Psoas muscle (tissue), 8 donors: Measurements from ENCODE around the gene POLR1D. TPM values are rescaled to one million over a fixed set of nuclear protein-coding genes. Genes with fewer than 3 reads are reported as not detected.

Experiments used
- ATAC-seq, 4 donors: fragments of 200-7000 bp; cut with Tn5 transposase; one replicate each; pipeline ENCODE4 v1.9.1; 2020; ENCODE audit warnings: moderate library complexity in 3 of 4, mild to moderate bottlenecking in 2 of 4
- DNase-seq, 2 donors: peaks; one replicate each; pipeline ENCODE4 v3.0.0-alpha.2; 2020
- H3K27ac ChIP-seq: fragments of 200-600 bp; one replicate; pipeline ENCODE4 v1.8.0; 2022
- H3K27me3 ChIP-seq, 3 donors: fragments of 200-600 bp in 1 of 3; one replicate each; pipeline versions ENCODE4 v1.6.1 to v1.8.0; 2013 to 2022; ENCODE audit warnings: low read length in 2 of 3, mild to moderate bottlenecking in 2 of 3, moderate library complexity in 1 of 3; ENCODE audit not compliant: insufficient read depth in 3 of 3
- H3K36me3 ChIP-seq, 2 donors: fragments of 200-600 bp in 1 of 2; one replicate each; pipeline versions ENCODE4 v1.6.1 to v1.8.0; 2013 to 2022; ENCODE audit warnings: low read depth in 1 of 2, mild to moderate bottlenecking in 1 of 2, moderate library complexity in 1 of 2; ENCODE audit not compliant: insufficient read depth in 1 of 2
- H3K4me1 ChIP-seq: fragments of 200-600 bp; one replicate; pipeline ENCODE4 v1.8.0; 2022
- H3K4me3 ChIP-seq: fragments of 200-600 bp; one replicate; pipeline ENCODE4 v1.8.0; 2022; ENCODE audit warnings: mild to moderate bottlenecking
- H3K9me3 ChIP-seq: fragments of 200-600 bp; one replicate; pipeline ENCODE4 v1.8.0; 2022
- CTCF ChIP-seq: fragments of 200-600 bp; IDR thresholded peaks from one replicate; pipeline ENCODE4 v1.8.0; 2022; ENCODE audit warnings: antibody characterized with exemption
- WGBS, 3 donors: extraction: QIAGEN DNeasy Blood & Tissue Kit; methylation state at CpG; one replicate each; pipeline versions ENCODE4 v1.1.6 to v1.1.7; 2013; 5-methylcytosine and 5-hydroxymethylcytosine counted together
- intact Hi-C, 2 donors: fragments of 100-400 bp; cut with DNase I; formaldehyde crosslinking; loops; one replicate each; pipeline versions ENCODE4 v1.11.0 to v1.14.2; 2022
- polyA plus RNA-seq, 3 donors: library from polyadenylated mRNA; stranded (reverse); fragments of 200-250 nt; gene quantifications; one replicate each; pipeline ENCODE4 v1.2.3, GENCODE V29; 2013
- total RNA-seq, 4 donors: library from RNA; stranded (reverse); fragmentation: NEBNext Ultra II Directional in 2 of 4; extraction: Animal tissue kit (Norgen Biotek cat#: 25700) in 2 of 4; gene quantifications; one replicate each; pipeline versions ENCODE4 v1.2.1 to v1.2.4, GENCODE V29; 2021 to 2023
- donor health status: healthy with polysubstance abuse.
- donor health status: DM: no; HTN: no; CAD: no; lungs with moderate emphysema.
- donor health status: Bipolar disorder and iron deficiency.
- donor health status: healthy.
- donor health status: DM: yes; HTN: yes; CAD: no.
- donor health status: DM: no; HTN: no; CAD: no.
- donor health status: DM: no; HTN: no; CAD: no.
- donor health status: DM: yes; HTN: yes; CAD: no.

Gene POLR1D
- total and polyA plus RNA-seq, 7 donors, result 92.5 to 205 (median 113) TPM

- H3K4me1 ChIP-seq, result peaks cover 32% of the 10 kb centered on the region
- 8 to 11% (median 11%) methylated on average over 13 of the region's 13 CpGs for WGBS, 3 donors
- no peak for TF ChIP-seq CTCF
- intact Hi-C loops, result loop anchor here (5.0 to 10.0 kb wide), 3 partner anchors 45 to 197 kb away; partner anchors contain the start of genes GTF3A (in 1 of the 2) and MTIF3 (in 1 of the 2)
- H3K9me3 ChIP-seq, result no peaks in the 10 kb centered on the region
- peak overlapping the region; percentile 96 for H3K4me3 ChIP-seq
- DNase-seq (no peak), ATAC-seq (no peak)
- H3K36me3 ChIP-seq, result peaks cover 3 to 23% of the 10 kb centered on the region in 2 donors
- peak overlapping the region; percentile 98 for H3K27ac ChIP-seq
- H3K27me3 ChIP-seq, result no peaks in the 10 kb centered on the region
Measured at GRCh38 chr13:27622102-27622820, 569 bp downstream of the POLR1D start.

GRCh38 chr13:27622881-27623280, 1.2 kb downstream of the POLR1D start:
- TF ChIP-seq CTCF, result no peak
- no peaks in the 10 kb centered on the region for H3K27me3 ChIP-seq
- peak overlapping the region; percentile 96 for H3K4me3 ChIP-seq
- ATAC-seq, result no peak
- H3K27ac ChIP-seq, result no peak overlapping the region
- 52 to 74% (median 63%) methylated on average over 7 of the region's 7 CpGs for WGBS, 3 donors
- H3K36me3 ChIP-seq, result peaks cover 3 to 23% of the 10 kb centered on the region in 2 donors
- no peaks in the 10 kb centered on the region for H3K9me3 ChIP-seq
- peaks cover 26% of the 10 kb centered on the region for H3K4me1 ChIP-seq
- no peak for DNase-seq
- intact Hi-C loops, result loop anchor here (5.0 to 10.0 kb wide), 3 partner anchors 44 to 198 kb away; partner anchors contain the start of genes GTF3A (in 1 of the 2) and MTIF3 (in 1 of the 2)

- no peaks in the 10 kb centered on the region for H3K9me3 ChIP-seq
- WGBS, 3 donors, result 91 to 99% (median 95%) methylated on average over 3 of the region's 3 CpGs
- no peak for TF ChIP-seq CTCF
- no peak overlapping the region for H3K4me3 ChIP-seq
- DNase-seq (no peak), ATAC-seq (no peak)
- peaks cover 3 to 23% of the 10 kb centered on the region in 2 donors for H3K36me3 ChIP-seq
- intact Hi-C loops, result loop anchor here (5.0 to 10.0 kb wide), 3 partner anchors 43 to 199 kb away; partner anchors contain the start of genes GTF3A (in 1 of the 2) and MTIF3 (in 1 of the 2)
- H3K27ac ChIP-seq, result no peak overlapping the region
- H3K27me3 ChIP-seq, result no peaks in the 10 kb centered on the region
- H3K4me1 ChIP-seq, result peaks cover 15% of the 10 kb centered on the region
Measured at GRCh38 chr13:27624071-27624470, 2.4 kb downstream of the POLR1D start.

GRCh38 chr13:27625839-27626238, 4.1 kb downstream of the POLR1D start:
- 75 to 88% (median 85%) methylated on average over 2 of the region's 2 CpGs for WGBS, 3 donors
- ATAC-seq, result no peak
- intact Hi-C loops, result loop anchor here in 1 of 2 donors (10.0 kb wide), 1 partner anchor 201 kb away; the partner anchor contains the start of gene GTF3A

More at GRCh38 chr13:27625839-27626238, 4.1 kb downstream of the POLR1D start:
- Histone ChIP-seq H3K27ac (no peak overlapping the region), H3K27me3 (no peaks in the 10 kb centered on the region), H3K36me3 (peaks cover 3 to 23% of the 10 kb centered on the region in 2 donors), H3K4me3 (no peak overlapping the region), H3K9me3 (no peaks in the 10 kb centered on the region), H3K4me1 (peaks cover 12% of the 10 kb centered on the region)
- no peak for DNase-seq
- no peak for TF ChIP-seq CTCF
